Measurements from ENCODE around the gene CAND2. TPM values are rescaled to one million over a fixed set of nuclear protein-coding genes. Genes with fewer than 3 reads are reported as not detected.

Gene CAND2
- 0.84 TPM for total RNA-seq

- Histone ChIP-seq H3K4me1 (ENCODE audit: insufficient read depth, low read length) (peaks cover 11% of the 10 kb centered on the region), H3K27me3 (ENCODE audit: insufficient read depth, low read length) (peaks cover 7% of the 10 kb centered on the region), H3K9me3 (ENCODE audit: low read depth, low read length) (no peaks in the 10 kb centered on the region), H3K4me3 (ENCODE audit: low read length) (peak within 1 kb of the TSS; percentile 32)
Observed at GRCh38 chr3:12796171-12797123, at the start of gene CAND2. TSS of gene CAND2 (plus strand) at chr3:12796680. CDS start at chr3:12796721, 41 bp downstream.

- H3K9me3 ChIP-seq (ENCODE audit: low read depth, low read length) = no peaks in the 10 kb centered on the region
- peaks cover 5% of the 10 kb centered on the region for H3K4me1 ChIP-seq (ENCODE audit: insufficient read depth, low read length)
- H3K4me3 ChIP-seq (ENCODE audit: low read length) = no peak overlapping the region
- no peaks in the 10 kb centered on the region for H3K27me3 ChIP-seq (ENCODE audit: insufficient read depth, low read length)
Observed at GRCh38 chr3:12748477-12748876, 48.0 kb upstream of the CAND2 start.

- peaks cover 5% of the 10 kb centered on the region for H3K4me1 ChIP-seq (ENCODE audit: insufficient read depth, low read length)
- no peaks in the 10 kb centered on the region for H3K27me3 ChIP-seq (ENCODE audit: insufficient read depth, low read length)
Observed at GRCh38 chr3:12750223-12750622, 46.3 kb upstream of the CAND2 start.

GRCh38 chr3:12750658-12751071 lies 45.8 kb upstream of the CAND2 start:
- no peak overlapping the region for H3K4me3 ChIP-seq (ENCODE audit: low read length)
- no peaks in the 10 kb centered on the region for H3K9me3 ChIP-seq (ENCODE audit: low read depth, low read length)
- no peaks in the 10 kb centered on the region for H3K27me3 ChIP-seq (ENCODE audit: insufficient read depth, low read length)
- H3K4me1 ChIP-seq (ENCODE audit: insufficient read depth, low read length) = peaks cover 5% of the 10 kb centered on the region

More at GRCh38 chr3:12750223-12750622, 46.3 kb upstream of the CAND2 start:
- Histone ChIP-seq H3K4me3 (ENCODE audit: low read length) (no peak overlapping the region), H3K9me3 (ENCODE audit: low read depth, low read length) (no peaks in the 10 kb centered on the region)

- peaks cover 5% of the 10 kb centered on the region for H3K4me1 ChIP-seq (ENCODE audit: insufficient read depth, low read length)
- no peaks in the 10 kb centered on the region for H3K27me3 ChIP-seq (ENCODE audit: insufficient read depth, low read length)
- H3K4me3 ChIP-seq (ENCODE audit: low read length) = no peak overlapping the region
- H3K9me3 ChIP-seq (ENCODE audit: low read depth, low read length) = no peaks in the 10 kb centered on the region
Observed at GRCh38 chr3:12751571-12751970, 44.9 kb upstream of the CAND2 start.

GRCh38 chr3:12752102-12752501 lies 44.4 kb upstream of the CAND2 start:
- Histone ChIP-seq H3K27me3 (ENCODE audit: insufficient read depth, low read length) (no peaks in the 10 kb centered on the region), H3K4me1 (ENCODE audit: insufficient read depth, low read length) (peaks cover 5% of the 10 kb centered on the region), H3K4me3 (ENCODE audit: low read length) (no peak overlapping the region), H3K9me3 (ENCODE audit: low read depth, low read length) (no peaks in the 10 kb centered on the region)

GRCh38 chr3:12752809-12753208 lies 43.7 kb upstream of the CAND2 start:
- Histone ChIP-seq H3K9me3 (ENCODE audit: low read depth, low read length) (no peaks in the 10 kb centered on the region), H3K27me3 (ENCODE audit: insufficient read depth, low read length) (no peaks in the 10 kb centered on the region), H3K4me3 (ENCODE audit: low read length) (no peak overlapping the region), H3K4me1 (ENCODE audit: insufficient read depth, low read length) (peaks cover 5% of the 10 kb centered on the region)

GRCh38 chr3:12753275-12754028 lies 43.0 kb upstream of the CAND2 start:
- H3K4me3 ChIP-seq (ENCODE audit: low read length) = no peak overlapping the region
- peaks cover 5% of the 10 kb centered on the region for H3K4me1 ChIP-seq (ENCODE audit: insufficient read depth, low read length)
- no peaks in the 10 kb centered on the region for H3K27me3 ChIP-seq (ENCODE audit: insufficient read depth, low read length)
- H3K9me3 ChIP-seq (ENCODE audit: low read depth, low read length) = no peaks in the 10 kb centered on the region

- no peaks in the 10 kb centered on the region for H3K9me3 ChIP-seq (ENCODE audit: low read depth, low read length)
- no peaks in the 10 kb centered on the region for H3K27me3 ChIP-seq (ENCODE audit: insufficient read depth, low read length)
- peaks cover 3% of the 10 kb centered on the region for H3K4me1 ChIP-seq (ENCODE audit: insufficient read depth, low read length)
- no peak overlapping the region for H3K4me3 ChIP-seq (ENCODE audit: low read length)
Observed at GRCh38 chr3:12754313-12754712, 42.2 kb upstream of the CAND2 start.

- no peaks in the 10 kb centered on the region for H3K9me3 ChIP-seq (ENCODE audit: low read depth, low read length)
- H3K27me3 ChIP-seq (ENCODE audit: insufficient read depth, low read length) = no peaks in the 10 kb centered on the region
- no peaks in the 10 kb centered on the region for H3K4me1 ChIP-seq (ENCODE audit: insufficient read depth, low read length)
- H3K4me3 ChIP-seq (ENCODE audit: low read length) = no peak overlapping the region
Observed at GRCh38 chr3:12755754-12756153, 40.7 kb upstream of the CAND2 start.

GRCh38 chr3:12756175-12756574 lies 40.3 kb upstream of the CAND2 start:
- Histone ChIP-seq H3K27me3 (ENCODE audit: insufficient read depth, low read length) (no peaks in the 10 kb centered on the region), H3K4me1 (ENCODE audit: insufficient read depth, low read length) (no peaks in the 10 kb centered on the region), H3K9me3 (ENCODE audit: low read depth, low read length) (no peaks in the 10 kb centered on the region), H3K4me3 (ENCODE audit: low read length) (no peak overlapping the region)

- H3K4me1 ChIP-seq (ENCODE audit: insufficient read depth, low read length) = no peaks in the 10 kb centered on the region
- no peak overlapping the region for H3K4me3 ChIP-seq (ENCODE audit: low read length)
- no peaks in the 10 kb centered on the region for H3K27me3 ChIP-seq (ENCODE audit: insufficient read depth, low read length)
- H3K9me3 ChIP-seq (ENCODE audit: low read depth, low read length) = no peaks in the 10 kb centered on the region
Observed at GRCh38 chr3:12756635-12757034, 39.8 kb upstream of the CAND2 start.

GRCh38 chr3:12758025-12758781 lies 38.3 kb upstream of the CAND2 start:
- H3K9me3 ChIP-seq (ENCODE audit: low read depth, low read length) = no peaks in the 10 kb centered on the region
- no peaks in the 10 kb centered on the region for H3K4me1 ChIP-seq (ENCODE audit: insufficient read depth, low read length)
- no peaks in the 10 kb centered on the region for H3K27me3 ChIP-seq (ENCODE audit: insufficient read depth, low read length)
- H3K4me3 ChIP-seq (ENCODE audit: low read length) = no peak overlapping the region

GRCh38 chr3:12759097-12759679 lies 37.3 kb upstream of the CAND2 start, which contains the start of gene TMEM40:
TSS of gene TMEM40 (minus strand) at chr3:12759259. CDS start at chr3:12749832, 9,427 bp downstream.
- Histone ChIP-seq H3K9me3 (ENCODE audit: low read depth, low read length) (no peaks in the 10 kb centered on the region), H3K27me3 (ENCODE audit: insufficient read depth, low read length) (no peaks in the 10 kb centered on the region), H3K4me1 (ENCODE audit: insufficient read depth, low read length) (no peaks in the 10 kb centered on the region), H3K4me3 (ENCODE audit: low read length) (no peak within 1 kb of the TSS)

Data from mononuclear cell (primary cell).